ENCODE data around the gene CXCR2.

CXCR2 gene

DNA sequence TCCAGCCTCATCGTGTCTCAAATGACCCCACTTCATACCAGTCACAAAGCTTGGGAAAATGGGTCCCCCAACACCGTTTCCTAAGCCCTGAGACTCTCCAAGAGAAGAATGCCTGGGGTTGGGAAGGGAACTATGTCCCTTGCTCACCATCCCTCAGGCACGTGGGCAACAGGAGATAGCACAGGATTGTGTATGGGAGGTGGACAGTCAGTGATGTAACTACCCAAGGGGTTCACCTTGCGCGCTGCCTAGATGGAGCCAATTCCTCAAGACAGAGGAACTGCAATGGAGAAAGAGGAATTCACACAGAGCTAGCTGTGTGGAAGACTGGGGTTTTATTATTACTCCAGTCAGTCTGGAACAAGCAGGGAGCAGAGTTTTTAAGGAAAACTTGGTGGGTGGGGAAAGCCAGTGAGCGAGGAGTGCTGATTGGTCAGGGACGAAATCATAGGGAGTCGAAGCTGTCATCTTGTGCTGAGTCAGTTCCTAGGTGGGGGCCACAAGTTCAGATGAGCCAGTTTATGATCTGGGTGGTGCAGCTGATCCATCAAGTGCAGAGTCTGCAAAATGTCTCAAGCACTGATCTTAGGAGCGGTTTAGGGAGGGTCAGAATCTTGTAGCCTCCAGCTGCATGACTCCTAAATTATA is 54.8 kb downstream of the CXCR2 start:
- DNase-seq (ENCODE audit: low read depth in 2 of 2), result no peak

GRCh38 chr2:218184331-218184730 is 58.5 kb downstream of the CXCR2 start:
- DNase-seq (ENCODE audit: low read depth in 2 of 2), result no peak

DNA sequence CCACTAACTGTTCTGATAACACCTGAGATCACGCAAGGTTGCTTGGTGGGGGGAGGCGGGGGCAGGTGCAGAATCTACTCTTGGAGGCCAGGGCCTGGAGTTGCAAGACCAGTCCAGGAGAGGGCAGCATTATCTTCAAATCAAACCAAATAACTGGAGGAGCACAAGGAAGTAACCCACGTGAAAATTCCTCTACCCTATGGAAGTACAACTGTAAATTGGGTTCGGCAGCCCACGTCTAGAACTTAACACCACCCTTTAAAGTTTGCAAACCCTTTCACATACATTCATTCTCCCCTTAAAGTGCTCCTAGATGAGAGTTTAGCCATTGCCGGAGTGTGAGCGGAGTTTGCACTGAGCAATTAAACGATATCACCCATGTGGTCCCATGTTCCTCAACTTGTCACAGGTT is 60.5 kb downstream of the CXCR2 start:
- peak; percentile 26 to 43 for DNase-seq (ENCODE audit: low read depth in 2 of 2)
